AG04450 (cell line): ENCODE results near the gene ATN1. TPM values are rescaled to one million over a fixed set of nuclear protein-coding genes. Genes with fewer than 3 reads are reported as not detected.

Experiments used
- CTCF ChIA-PET: fragments of 300-600, 350-600 bp; formaldehyde crosslinking; extraction: SDS; loops from one replicate; lab custom pipeline; 2022; ENCODE audit warnings: antibody characterized with exemption, inconsistent platforms; lab: Charles Lee
- POLR2A ChIA-PET: fragments of 350-600 bp; formaldehyde crosslinking; extraction: SDS; loops from one replicate; lab custom pipeline; 2021; ENCODE audit warnings: antibody characterized with exemption, inconsistent platforms; lab: Yijun Ruan, JAX
- DNase-seq: peaks from one replicate; pipeline ENCODE4 v3.0.0-alpha.2; 2011; ENCODE audit warnings: low read depth, low spot score
- H3K27ac ChIP-seq: one replicate; pipeline ENCODE4 v1.5.1; 2012; ENCODE audit warnings: low read depth, low read length, control low read depth
- H3K27me3 ChIP-seq: one replicate; pipeline ENCODE4 v1.6.0; 2012; ENCODE audit warnings: low read length; ENCODE audit not compliant: control insufficient read depth, insufficient read depth
- H3K4me3 ChIP-seq: 2 replicates; pipeline ENCODE4 v1.5.1; 2011; ENCODE audit warnings: mild to moderate bottlenecking, low read depth, low read length, control low read depth
- H3K9me3 ChIP-seq: 2 replicates; pipeline ENCODE4 v1.5.1; 2012; ENCODE audit warnings: low read length; ENCODE audit not compliant: control insufficient read depth, insufficient read depth
- CTCF ChIP-seq: IDR thresholded peaks from 2 replicates; pipeline ENCODE4 v1.5.1; 2011; ENCODE audit warnings: low read depth, low read length, control low read depth, inconsistent platforms
- polyA plus RNA-seq: library from polyadenylated mRNA; depleted of rRNA; stranded (reverse); fragments of >200 nt; gene quantifications from 2 replicates; pipeline ENCODE4 v1.2.3, GENCODE V29; 2011

ATN1 gene
- polyA plus RNA-seq, 1 experiment: 11.2 TPM

- no peaks in the 10 kb centered on the region; the same call in 1 of the 2 replicates for H3K9me3 ChIP-seq
- ChIA-PET POLR2A (no interaction called here), CTCF (interaction anchor here (1.4 to 2.2 kb wide), 2 partner anchors 12 to 40 kb away, joined by 8 to 16 read pairs; partner anchors contain the start of gene SPSB2)
- TF ChIP-seq CTCF: no peak
- no peak overlapping the region for H3K4me3 ChIP-seq
- H3K27ac ChIP-seq: no peak overlapping the region
- no peaks in the 10 kb centered on the region for H3K27me3 ChIP-seq
- no peak for DNase-seq
Observed at GRCh38 chr12:6912164-6912935, 15.4 kb upstream of the ATN1 start.

GRCh38 chr12:6914246-6914946 is 13.4 kb upstream of the ATN1 start, which contains the start of gene ENO2:
Gene ENO2, plus strand, starts transcription at chr12:6914580. Its CDS starts 1,253 bp downstream, at chr12:6915833.
- no peak for TF ChIP-seq CTCF
- POLR2A ChIA-PET: interaction anchor here (0.6 to 1.2 kb wide), 4 partner anchors 11 to 50 kb away, joined by 4 to 5 read pairs (median 4); no protein-coding TSS in a partner anchor
- H3K27me3 ChIP-seq: no peaks in the 10 kb centered on the region
- no peaks in the 10 kb centered on the region; the same call in 1 of the 2 replicates for H3K9me3 ChIP-seq
- peak within 1 kb of the TSS; percentile 39 for H3K27ac ChIP-seq
- CTCF ChIA-PET: interaction anchor here (1.2 kb wide), 1 partner anchor 9 kb away, joined by 3 read pairs; no protein-coding TSS in a partner anchor
- DNase-seq: no peak
- H3K4me3 ChIP-seq: peak within 1 kb of the TSS; percentile 72

- ChIA-PET POLR2A (interaction anchor here (0.7 to 1.2 kb wide), 2 partner anchors 11 to 50 kb away, joined by 4 to 5 read pairs; no protein-coding TSS in a partner anchor), CTCF (no interaction called here)
- no peak for DNase-seq
- Histone ChIP-seq H3K4me3 (peak overlapping the region; percentile 72), H3K27ac (peak overlapping the region; percentile 11), H3K27me3 (no peaks in the 10 kb centered on the region), H3K9me3 (no peaks in the 10 kb centered on the region; the same call in 1 of the 2 replicates)
- no peak for TF ChIP-seq CTCF
Observed at GRCh38 chr12:6914947-6915788, 12.6 kb upstream of the ATN1 start.

GRCh38 chr12:6915789-6916285 is 11.9 kb upstream of the ATN1 start:
- ChIA-PET POLR2A (interaction anchor here (1.2 kb wide), 1 partner anchor 10 kb away, joined by 4 read pairs; no protein-coding TSS in a partner anchor), CTCF (interaction anchor here (0.6 to 1.8 kb wide), 3 partner anchors 8 to 25 kb away, joined by 3 to 8 read pairs (median 5); no protein-coding TSS in a partner anchor)
- Histone ChIP-seq H3K9me3 (no peaks in the 10 kb centered on the region; the same call in 1 of the 2 replicates), H3K27ac (no peak overlapping the region), H3K4me3 (no peak overlapping the region; the same call in 1 of the 2 replicates), H3K27me3 (no peaks in the 10 kb centered on the region)
- TF ChIP-seq CTCF: no peak
- no peak for DNase-seq
